Sigmoid colon (tissue), 7 donors: ENCODE data around the gene TNNI2. TPM values are rescaled to one million over a fixed set of nuclear protein-coding genes. Genes with fewer than 3 reads are reported as not detected.
A peak's percentile ranks its signal among the peaks of the same experiment; 100 is the strongest.

Source experiments
- DNase-seq: peaks from one replicate; pipeline ENCODE4 v3.0.0-alpha.2; 2019
- H3K27ac ChIP-seq, 4 donors: fragments of 200-600 bp; sonication (generic); one replicate each; pipeline ENCODE4 v1.5.1; 2016 to 2019; ENCODE audit warnings: mild to moderate bottlenecking in 1 of 4
- H3K27me3 ChIP-seq, 3 donors: fragments of 200-600 bp; sonication (generic); one replicate each; pipeline ENCODE4 v1.5.1; 2019; ENCODE audit warnings: mild to moderate bottlenecking in 1 of 3
- H3K36me3 ChIP-seq, 4 donors: fragments of 200-600 bp; sonication (generic); one replicate each; pipeline ENCODE4 v1.5.1; 2016 to 2019
- H3K4me1 ChIP-seq, 4 donors: fragments of 200-600 bp; sonication (generic); one replicate each; pipeline ENCODE4 v1.5.1; 2017 to 2019
- H3K4me3 ChIP-seq, 4 donors: fragments of 200-600 bp; sonication (generic); one replicate each; pipeline ENCODE4 v1.5.1; 2017 to 2019; ENCODE audit warnings: mild to moderate bottlenecking in 2 of 4, moderate library complexity in 1 of 4
- H3K9me3 ChIP-seq, 4 donors: fragments of 200-600 bp in 3 of 4; sonication (generic) in 3 of 4; one replicate each; pipeline versions ENCODE4 v1.5.1 to v1.6.1; 2013 to 2019
- EP300 ChIP-seq, 4 donors: sonication (generic); formaldehyde crosslinking; IDR thresholded peaks; one replicate each; pipeline ENCODE4 v1.6.1; 2017; ENCODE audit warnings: antibody characterized with exemption in 4 of 4
- POLR2A ChIP-seq, 2 donors: fragments of 450-650 bp; IDR thresholded peaks; one replicate each; pipeline ENCODE4 v1.6.1; 2016; ENCODE audit warnings: antibody characterized with exemption in 2 of 2, mild to moderate bottlenecking in 2 of 2, moderate library complexity in 2 of 2
- POLR2AphosphoS5 ChIP-seq, 4 donors: sonication (generic); formaldehyde crosslinking; IDR thresholded peaks; one replicate each; pipeline ENCODE4 v1.6.1; 2017; ENCODE audit warnings: antibody characterized with exemption in 4 of 4
- WGBS, 2 donors: extraction: QIAGEN DNeasy Blood & Tissue Kit; methylation state at CpG; one replicate each; pipeline ENCODE4 v1.1.7; 2013; 5-methylcytosine and 5-hydroxymethylcytosine counted together
- intact Hi-C: fragments of 100-400 bp; cut with DNase I; formaldehyde crosslinking; loops from one replicate; pipeline ENCODE4 v1.15.1; 2023
- polyA plus RNA-seq, 3 donors: library from polyadenylated mRNA; stranded (reverse); fragments of 200-250 nt; gene quantifications; one replicate each; pipeline ENCODE4 v1.2.3, GENCODE V29; 2013
- small RNA-seq, 3 donors: library from RNA; depleted of rRNA; stranded (forward); fragments of <200 nt; gene quantifications; one replicate each; pipeline ENCODE3, GENCODE V24; 2016
- total RNA-seq, 4 donors: library from RNA; depleted of rRNA; stranded (reverse); fragments of >200 nt; gene quantifications; one replicate each; pipeline ENCODE4 v1.1.0, GENCODE V29; 2016
- TF ChIP-seq, protein P1 (sequence below), 4 experiments: fragments of 450-650 bp in 3 of 4; fragments of 200-600 bp in 1 of 4; IDR thresholded peaks; one replicate each; pipeline ENCODE4 v1.5.1; 2016 to 2019; ENCODE audit warnings: antibody characterized with exemption in 4 of 4, mild to moderate bottlenecking in 3 of 4, moderate library complexity in 2 of 4
- donor health status: healthy with polysubstance abuse.
- donor health status: Bipolar disorder and iron deficiency.
- donor health status: healthy.

The TNNI2 gene
- total and polyA plus RNA-seq, 7 donors, result 1.7 to 2.4 TPM; not detected in 5

DNA sequence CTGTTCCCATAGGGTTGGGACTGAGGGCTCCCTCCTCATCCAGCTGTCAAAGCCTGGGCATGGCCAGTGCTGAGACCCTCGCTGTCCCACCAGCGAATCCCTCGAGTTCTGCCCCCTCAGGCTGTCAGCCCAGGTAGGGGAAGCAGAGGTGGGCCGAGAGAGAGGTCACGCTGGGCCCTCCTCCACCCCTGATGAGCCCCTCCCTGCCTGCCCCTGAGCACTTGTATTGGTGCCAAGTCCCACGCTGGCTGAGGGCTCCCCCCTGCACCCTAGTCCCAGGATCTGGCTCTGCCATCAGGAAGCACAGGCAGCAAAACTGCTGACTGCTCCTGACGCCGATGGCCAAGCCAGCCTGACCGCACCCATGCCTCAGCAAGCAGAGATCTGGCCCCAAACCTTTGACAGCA is 49.6 kb downstream of the TNNI2 start:
- Histone ChIP-seq H3K4me1 (no peaks in the 10 kb centered on the region), H3K36me3 (peaks cover 0 to 6% (median 0%) of the 10 kb centered on the region in 4 donors), H3K9me3 (no peaks in the 10 kb centered on the region), H3K27ac (no peak overlapping the region), H3K4me3 (no peak overlapping the region), H3K27me3 (no peaks in the 10 kb centered on the region)
- intact Hi-C loops, result no loop called here
- TF ChIP-seq, protein P1, sequence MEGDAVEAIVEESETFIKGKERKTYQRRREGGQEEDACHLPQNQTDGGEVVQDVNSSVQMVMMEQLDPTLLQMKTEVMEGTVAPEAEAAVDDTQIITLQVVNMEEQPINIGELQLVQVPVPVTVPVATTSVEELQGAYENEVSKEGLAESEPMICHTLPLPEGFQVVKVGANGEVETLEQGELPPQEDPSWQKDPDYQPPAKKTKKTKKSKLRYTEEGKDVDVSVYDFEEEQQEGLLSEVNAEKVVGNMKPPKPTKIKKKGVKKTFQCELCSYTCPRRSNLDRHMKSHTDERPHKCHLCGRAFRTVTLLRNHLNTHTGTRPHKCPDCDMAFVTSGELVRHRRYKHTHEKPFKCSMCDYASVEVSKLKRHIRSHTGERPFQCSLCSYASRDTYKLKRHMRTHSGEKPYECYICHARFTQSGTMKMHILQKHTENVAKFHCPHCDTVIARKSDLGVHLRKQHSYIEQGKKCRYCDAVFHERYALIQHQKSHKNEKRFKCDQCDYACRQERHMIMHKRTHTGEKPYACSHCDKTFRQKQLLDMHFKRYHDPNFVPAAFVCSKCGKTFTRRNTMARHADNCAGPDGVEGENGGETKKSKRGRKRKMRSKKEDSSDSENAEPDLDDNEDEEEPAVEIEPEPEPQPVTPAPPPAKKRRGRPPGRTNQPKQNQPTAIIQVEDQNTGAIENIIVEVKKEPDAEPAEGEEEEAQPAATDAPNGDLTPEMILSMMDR (IDR thresholded peaks at IDR 0.05), result no peak
- TF ChIP-seq POLR2AphosphoS5 (IDR thresholded peaks at IDR 0.05) (no peak), EP300 (IDR thresholded peaks at IDR 0.05) (no peak), POLR2A (IDR thresholded peaks at IDR 0.05) (no peak)
- DNase-seq, result peak; percentile 63
- WGBS, 2 donors, result 45 to 58% methylated on average over 9 of the region's 9 CpGs

DNA sequence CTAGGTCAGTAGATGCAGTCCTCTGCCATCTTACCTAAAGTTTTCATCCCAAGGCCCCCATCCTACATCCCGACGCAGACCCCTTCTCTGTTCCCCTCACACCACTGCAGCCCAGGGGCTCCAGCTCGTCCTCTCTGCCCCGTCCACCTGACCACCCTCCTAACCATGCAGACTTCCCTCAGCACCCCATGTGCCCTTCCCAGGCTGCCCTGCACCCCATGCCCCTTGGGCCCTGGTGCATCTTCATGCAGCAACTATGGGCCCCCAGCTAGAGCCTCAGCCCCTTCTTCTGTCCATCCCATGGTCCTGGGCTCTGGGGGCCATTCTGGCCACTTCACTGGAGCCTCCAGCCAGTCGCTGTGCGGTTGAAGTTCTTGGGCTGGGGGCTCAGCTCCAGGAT is 50.0 kb downstream of the TNNI2 start:
- no peak overlapping the region for H3K27ac ChIP-seq
- intact Hi-C loops, result no loop called here

DNA sequence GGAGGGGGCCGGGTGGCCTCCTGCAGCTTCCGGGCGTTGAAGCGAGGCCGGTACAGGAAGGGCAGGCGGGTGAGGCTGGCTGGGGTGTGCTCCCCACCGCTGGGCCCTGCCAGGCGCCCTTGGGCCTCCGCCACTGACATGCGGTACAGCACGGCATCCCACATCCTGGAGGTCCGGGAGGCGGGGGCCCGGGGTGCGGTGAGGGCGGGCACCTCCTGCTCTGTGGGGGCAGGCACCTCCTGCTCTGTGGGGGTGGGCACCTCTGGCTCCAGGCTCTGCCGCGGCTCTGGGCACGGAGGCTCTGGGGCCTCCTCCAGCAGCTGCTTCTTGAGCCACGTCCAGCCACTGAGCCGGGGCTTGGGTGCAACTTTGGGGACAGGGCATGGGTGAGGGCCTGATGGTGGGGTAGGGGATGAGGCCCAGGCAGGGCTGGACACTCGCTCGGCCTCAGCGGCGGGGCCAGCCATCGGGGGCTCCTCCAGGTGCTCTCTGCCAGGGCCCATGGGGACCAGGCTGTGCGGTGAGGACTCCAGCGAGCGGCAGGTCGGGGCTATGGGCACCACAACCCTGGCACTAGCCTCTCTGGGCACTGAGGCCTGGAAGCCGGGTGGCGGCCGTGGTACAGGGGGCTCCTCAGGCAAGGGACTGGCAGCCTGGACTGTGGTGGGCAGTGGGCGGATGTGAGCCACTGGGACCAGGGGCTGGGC is 50.6 kb downstream of the TNNI2 start:
- no peak overlapping the region for H3K27ac ChIP-seq
- 57 to 71% methylated on average over 34 of the region's 34 CpGs for WGBS, 2 donors
- no peak for DNase-seq
- H3K27me3 ChIP-seq, result no peaks in the 10 kb centered on the region
- H3K4me1 ChIP-seq, result no peaks in the 10 kb centered on the region
- no peak overlapping the region for H3K4me3 ChIP-seq
- intact Hi-C loops, result no loop called here
- peaks cover 0 to 5% (median 0%) of the 10 kb centered on the region in 4 donors for H3K36me3 ChIP-seq
- TF ChIP-seq POLR2AphosphoS5 (IDR thresholded peaks at IDR 0.05), result no peak
- TF ChIP-seq, protein P1 (IDR thresholded peaks at IDR 0.05), result no peak
- no peak for TF ChIP-seq EP300 (IDR thresholded peaks at IDR 0.05)
- TF ChIP-seq POLR2A (IDR thresholded peaks at IDR 0.05), result no peak
- H3K9me3 ChIP-seq, result no peaks in the 10 kb centered on the region

More for the DNA sequence above, 50.0 kb downstream of the TNNI2 start:
- H3K9me3 ChIP-seq, result no peaks in the 10 kb centered on the region
- no peak for DNase-seq
- H3K36me3 ChIP-seq, result peaks cover 0 to 6% (median 0%) of the 10 kb centered on the region in 4 donors
- WGBS, 2 donors, result 73 to 85% methylated on average over 6 of the region's 6 CpGs
- no peaks in the 10 kb centered on the region for H3K27me3 ChIP-seq
- no peaks in the 10 kb centered on the region for H3K4me1 ChIP-seq
- TF ChIP-seq POLR2AphosphoS5 (IDR thresholded peaks at IDR 0.05) (no peak), EP300 (IDR thresholded peaks at IDR 0.05) (no peak)
- no peak overlapping the region for H3K4me3 ChIP-seq

DNA sequence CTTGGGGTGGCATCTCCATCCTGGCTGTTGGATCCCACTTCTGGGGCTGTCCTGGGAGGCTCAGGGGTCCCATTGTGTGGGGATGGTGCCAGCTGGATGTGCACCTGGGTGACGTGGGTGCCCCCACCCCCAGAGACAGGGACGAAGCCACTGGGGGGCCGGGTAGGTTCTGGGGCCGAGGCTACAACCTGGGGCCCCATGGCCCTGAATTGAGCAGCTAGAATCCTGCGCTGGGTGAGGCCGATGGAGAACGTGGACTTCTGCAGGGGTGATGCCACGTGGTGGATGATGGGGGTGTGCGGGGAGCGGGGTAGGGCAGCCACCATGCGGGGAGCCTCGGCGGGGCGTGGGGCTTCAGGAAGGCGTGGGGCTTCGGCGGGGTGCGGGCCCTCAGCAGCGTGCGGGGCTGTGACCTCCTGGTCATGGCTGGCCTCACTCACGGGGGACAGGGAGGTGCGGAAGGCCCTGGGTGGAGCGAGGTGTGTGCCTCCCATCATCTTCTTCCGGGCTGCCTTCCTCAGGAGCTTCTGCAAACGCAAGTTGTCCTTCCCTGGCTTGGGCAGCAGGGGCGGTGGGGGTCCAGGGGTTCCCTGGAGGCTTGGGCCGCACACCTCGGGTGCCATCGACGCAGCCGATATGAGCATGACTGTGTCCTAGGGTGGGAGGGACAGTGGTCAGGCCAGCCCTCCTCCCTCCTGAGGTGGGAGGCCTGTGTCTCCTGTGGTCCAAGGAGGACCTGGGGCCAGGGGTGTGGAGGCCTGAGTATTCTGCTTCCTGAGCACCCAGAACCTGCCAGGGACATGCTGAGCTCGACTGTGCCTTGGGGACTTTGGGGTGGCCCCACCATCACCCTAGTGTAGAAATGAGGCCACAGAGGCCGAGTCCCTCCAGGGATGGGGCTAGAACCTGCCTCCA is 51.4 kb downstream of the TNNI2 start:
- Histone ChIP-seq H3K36me3 (no peaks in the 10 kb centered on the region), H3K9me3 (no peaks in the 10 kb centered on the region), H3K4me3 (no peak overlapping the region), H3K27ac (no peak overlapping the region), H3K27me3 (no peaks in the 10 kb centered on the region), H3K4me1 (no peaks in the 10 kb centered on the region)
- 65 to 75% methylated on average over 33 of the region's 33 CpGs for WGBS, 2 donors
- no peak for DNase-seq
- intact Hi-C loops, result no loop called here
- TF ChIP-seq EP300 (IDR thresholded peaks at IDR 0.05) (no peak), POLR2AphosphoS5 (IDR thresholded peaks at IDR 0.05) (no peak), POLR2A (IDR thresholded peaks at IDR 0.05) (no peak)
- TF ChIP-seq, protein P1 (IDR thresholded peaks at IDR 0.05), result no peak

Small RNA genes within 50 kb of the gene (small RNA-seq; reads per million reads assigned to genes)
- gene AC051649.1 (0 reads per million in 3 donors), gene MIR4298 (0 reads per million in 3 donors)

Other genes with a start within 250 kb of the TNNI2 start
- not detected for gene KRTAP5-2, start 240.7 kb upstream of the TNNI2 start, total RNA-seq
- gene KRTAP5-2, start 240.7 kb upstream of the TNNI2 start, polyA plus RNA-seq, result under 1 TPM in 1 of 3 donors, not detected in 2; 0.29 TPM
- not detected for gene KRTAP5-3, start 230.5 kb upstream of the TNNI2 start, total RNA-seq
- not detected for gene KRTAP5-3, start 230.5 kb upstream of the TNNI2 start, polyA plus RNA-seq
- gene KRTAP5-4, start 216.8 kb upstream of the TNNI2 start, total RNA-seq, result not detected
- gene KRTAP5-4, start 216.8 kb upstream of the TNNI2 start, polyA plus RNA-seq, result not detected
- not detected for gene KRTAP5-5, start 209.2 kb upstream of the TNNI2 start, total RNA-seq
- gene KRTAP5-5, start 209.2 kb upstream of the TNNI2 start, polyA plus RNA-seq, result under 1 TPM in 2 of 3 donors, not detected in 1; 0.28 to 0.92 TPM
- gene KRTAP5-6, start 141.8 kb upstream of the TNNI2 start, total RNA-seq, result not detected
- gene KRTAP5-6, start 141.8 kb upstream of the TNNI2 start, polyA plus RNA-seq, result not detected
- gene IFITM10, start 88.4 kb upstream of the TNNI2 start, total RNA-seq, result 1 to 10 TPM in 1 of 4 donors, under 1 TPM in 3; 0.36 to 1.4 (median 0.61) TPM
- under 1 TPM in 1 of 3 donors, not detected in 2; 0.60 TPM for gene IFITM10, start 88.4 kb upstream of the TNNI2 start, polyA plus RNA-seq
- gene CTSD, start 75.1 kb upstream of the TNNI2 start, total RNA-seq, result 100 to 1,000 TPM; 173 to 222 (median 209) TPM
- 1,000 to 10,000 TPM in 1 of 3 donors, 100 to 1,000 TPM in 2; 251 to 1,586 (median 853) TPM for gene CTSD, start 75.1 kb upstream of the TNNI2 start, polyA plus RNA-seq
- gene SYT8, start 4.0 kb upstream of the TNNI2 start, total RNA-seq, result not detected
- gene SYT8, start 4.0 kb upstream of the TNNI2 start, polyA plus RNA-seq, result 1 to 10 TPM in 2 of 3 donors, not detected in 1; 1.8 to 5.4 TPM
- 10 to 100 TPM in 2 of 4 donors, 1 to 10 TPM in 2; 8.7 to 32.7 (median 12.4) TPM for gene LSP1, start 14.1 kb downstream of the TNNI2 start, total RNA-seq
- 10 to 100 TPM; 46.0 to 80.2 (median 55.9) TPM for gene LSP1, start 14.1 kb downstream of the TNNI2 start, polyA plus RNA-seq
- not detected for gene PRR33, start 52.9 kb downstream of the TNNI2 start, total RNA-seq
- under 1 TPM in 1 of 3 donors, not detected in 2; 0.13 TPM for gene PRR33, start 52.9 kb downstream of the TNNI2 start, polyA plus RNA-seq
- gene TNNT3, start 80.7 kb downstream of the TNNI2 start, total RNA-seq, result 10 to 100 TPM in 1 of 4 donors, 1 to 10 TPM in 2, not detected in 1; 4.3 to 17.2 (median 4.4) TPM
- 1 to 10 TPM; 1.2 to 8.4 (median 2.3) TPM for gene TNNT3, start 80.7 kb downstream of the TNNI2 start, polyA plus RNA-seq
- gene MRPL23, start 108.4 kb downstream of the TNNI2 start, total RNA-seq, result 100 to 1,000 TPM in 1 of 4 donors, 10 to 100 TPM in 3; 61.2 to 132 (median 73.3) TPM
- 100 to 1,000 TPM in 2 of 3 donors, 10 to 100 TPM in 1; 63.3 to 189 (median 132) TPM for gene MRPL23, start 108.4 kb downstream of the TNNI2 start, polyA plus RNA-seq
- 100 to 1,000 TPM in 2 of 4 donors, 10 to 100 TPM in 2; 67.6 to 349 (median 142) TPM for gene H19, start 158.9 kb downstream of the TNNI2 start, total RNA-seq
- gene H19, start 158.9 kb downstream of the TNNI2 start, polyA plus RNA-seq, result 10 to 100 TPM in 2 of 3 donors, 1 to 10 TPM in 1; 9.9 to 59.4 (median 38.4) TPM